Effector memory CD8-positive, alpha-beta T cell (primary cell): ENCODE results near the gene PSMD1.
"Not testable (repeated sequence)": the region's sequence is repeated elsewhere in the genome, so short reads cannot be mapped to it uniquely, and the experiment has no call there.

Source experiments
- ATAC-seq: fragments of 150-1000 bp; cut with Tn5 transposase; replicated peaks from 2 replicates; pipeline ENCODE4 v1.10.0; 2021; ENCODE audit warnings: mild to moderate bottlenecking, moderate library complexity
- DNase-seq, 3 experiments: peaks; one replicate each; pipeline ENCODE4 v3.0.0; 2021
- H3K27ac Mint-ChIP-seq, 2 donors: one replicate each; pipeline ENCODE4 v1.8.0; 2022; ENCODE audit warnings: mild to moderate bottlenecking in 2 of 2, mixed read lengths in 2 of 2, moderate library complexity in 2 of 2
- H3K27me3 Mint-ChIP-seq, 2 donors: one replicate each; pipeline ENCODE4 v1.8.0; 2022; ENCODE audit warnings: mixed read lengths in 2 of 2
- H3K36me3 Mint-ChIP-seq: one replicate; pipeline ENCODE4 v1.8.0; 2022; ENCODE audit warnings: mild to moderate bottlenecking, moderate library complexity, mixed read lengths; ENCODE audit not compliant: insufficient read depth
- H3K4me1 Mint-ChIP-seq, 2 donors: one replicate each; pipeline ENCODE4 v1.8.0; 2022; ENCODE audit warnings: low read depth in 2 of 2, mixed read lengths in 2 of 2
- H3K4me3 Mint-ChIP-seq, 2 donors: one replicate each; pipeline ENCODE4 v1.8.0; 2022; ENCODE audit warnings: mild to moderate bottlenecking in 2 of 2, mixed read lengths in 2 of 2, moderate library complexity in 2 of 2
- H3K9me3 Mint-ChIP-seq, 2 donors: one replicate each; pipeline ENCODE4 v1.8.0; 2022; ENCODE audit warnings: mixed read lengths in 2 of 2

Gene PSMD1

GRCh38 chr2:231018184-231018583 is 38.5 kb upstream of the PSMD1 start:
- H3K4me3 Mint-ChIP-seq = no peak overlapping the region
- peaks cover 0 to 3% of the 10 kb centered on the region in 2 donors for H3K4me1 Mint-ChIP-seq
- H3K9me3 Mint-ChIP-seq = no peaks in the 10 kb centered on the region
- DNase-seq (no peak), ATAC-seq (no peak)
- H3K27me3 Mint-ChIP-seq = peaks cover 28 to 81% of the 10 kb centered on the region in 2 donors
- no peak overlapping the region for H3K27ac Mint-ChIP-seq
- no peaks in the 10 kb centered on the region for H3K36me3 Mint-ChIP-seq

- H3K27me3 Mint-ChIP-seq = peaks cover 10 to 44% of the 10 kb centered on the region in 2 donors
- H3K4me1 Mint-ChIP-seq, H3K36me3 Mint-ChIP-seq, H3K4me3 Mint-ChIP-seq, H3K9me3 Mint-ChIP-seq, H3K27ac Mint-ChIP-seq, ATAC-seq, DNase-seq: not testable (repeated sequence)
Measured at GRCh38 chr2:231025059-231025458, 31.6 kb upstream of the PSMD1 start.

DNA sequence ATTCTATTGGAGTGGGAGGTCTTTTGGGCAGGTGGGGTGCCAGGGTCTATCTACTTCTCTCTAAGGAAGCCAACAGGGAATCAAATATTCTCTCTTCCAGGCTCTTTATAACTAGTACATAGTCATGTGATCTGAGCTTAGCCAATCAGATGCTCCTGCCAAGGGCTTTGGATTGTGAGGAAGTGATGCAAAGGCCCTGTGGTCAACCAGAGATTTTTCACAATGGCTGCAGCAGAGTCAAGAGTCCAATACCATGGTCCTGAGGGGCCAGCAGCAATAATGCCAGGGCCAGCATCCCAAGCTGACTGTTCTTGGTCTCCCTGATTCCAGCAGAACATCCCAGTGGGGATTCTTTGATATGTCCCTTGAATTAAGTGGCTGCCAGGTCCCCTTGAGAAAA is 27.8 kb upstream of the PSMD1 start:
- DNase-seq = no peak
- Mint-ChIP-seq H3K4me3 (no peak overlapping the region), H3K27me3 (peaks cover 24 to 33% of the 10 kb centered on the region in 2 donors), H3K4me1 (no peaks in the 10 kb centered on the region), H3K9me3 (no peaks in the 10 kb centered on the region), H3K36me3 (no peaks in the 10 kb centered on the region), H3K27ac (no peak overlapping the region)
- no peak for ATAC-seq

DNA sequence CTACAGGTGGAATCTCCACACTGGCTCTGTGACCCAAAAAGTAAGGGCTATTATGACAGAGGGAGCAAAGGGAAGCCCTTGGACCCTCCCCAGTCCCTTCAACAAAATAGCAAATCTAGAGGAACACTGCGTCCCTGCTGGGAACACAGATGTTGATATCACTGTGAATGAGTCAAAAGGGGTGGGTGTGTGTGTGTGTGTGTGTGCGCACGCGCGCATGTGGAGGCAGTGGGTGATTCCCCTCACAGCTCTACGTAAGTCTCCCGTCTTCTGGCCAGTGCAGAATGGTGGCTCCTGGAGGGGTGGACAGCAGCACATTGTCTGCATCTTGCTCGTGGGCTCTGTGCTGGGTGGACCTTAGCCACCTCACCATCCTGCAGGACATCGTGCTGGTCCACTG is 27.1 kb upstream of the PSMD1 start:
- H3K4me1 Mint-ChIP-seq = no peaks in the 10 kb centered on the region
- no peak overlapping the region for H3K27ac Mint-ChIP-seq
- H3K36me3 Mint-ChIP-seq = no peaks in the 10 kb centered on the region
- H3K4me3 Mint-ChIP-seq = no peak overlapping the region
- H3K27me3 Mint-ChIP-seq = peaks cover 26 to 36% of the 10 kb centered on the region in 2 donors
- no peak for ATAC-seq
- no peaks in the 10 kb centered on the region for H3K9me3 Mint-ChIP-seq
- DNase-seq = no peak

- Mint-ChIP-seq H3K27me3 (peaks cover 35 to 45% of the 10 kb centered on the region in 2 donors), H3K36me3 (no peaks in the 10 kb centered on the region), H3K27ac (no peak overlapping the region), H3K4me3 (no peak overlapping the region), H3K9me3 (no peaks in the 10 kb centered on the region), H3K4me1 (no peaks in the 10 kb centered on the region)
- ATAC-seq (no peak), DNase-seq (no peak)
Measured at GRCh38 chr2:231030725-231031124, 25.9 kb upstream of the PSMD1 start.

DNA sequence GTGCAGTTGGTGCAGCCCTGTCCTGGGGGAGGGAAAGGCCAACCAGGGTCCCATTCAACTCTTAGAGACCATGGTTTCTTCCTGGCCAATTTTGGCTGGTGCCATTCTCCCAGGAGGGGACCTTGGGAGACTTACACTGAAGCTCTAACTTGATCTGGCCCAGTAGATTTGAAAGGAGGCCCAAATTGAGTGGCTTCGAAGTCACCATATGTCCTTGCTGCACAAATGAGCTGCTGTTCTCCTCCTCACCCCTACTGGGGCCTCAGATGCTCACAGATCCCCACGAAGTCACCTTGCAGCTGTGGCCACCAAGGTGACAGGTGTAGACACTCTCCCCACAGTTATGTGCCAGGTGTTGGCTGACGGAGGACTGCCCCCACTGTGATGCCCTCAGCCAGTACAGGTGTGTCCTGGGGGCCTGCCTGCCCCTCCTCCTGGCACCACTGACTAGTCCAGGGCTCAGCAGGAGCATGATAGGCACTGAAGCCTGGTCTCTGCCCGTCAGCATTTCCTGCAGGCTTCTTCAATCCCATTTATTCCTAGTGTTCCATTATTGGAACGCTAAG is 24.0 kb upstream of the PSMD1 start:
- H3K27me3 Mint-ChIP-seq = peaks cover 49 to 53% of the 10 kb centered on the region in 2 donors
- H3K27ac Mint-ChIP-seq = no peak overlapping the region
- H3K9me3 Mint-ChIP-seq = no peaks in the 10 kb centered on the region
- no peaks in the 10 kb centered on the region for H3K36me3 Mint-ChIP-seq
- H3K4me3 Mint-ChIP-seq = no peak overlapping the region
- no peaks in the 10 kb centered on the region for H3K4me1 Mint-ChIP-seq
- ATAC-seq = no peak
- DNase-seq = no peak

DNA sequence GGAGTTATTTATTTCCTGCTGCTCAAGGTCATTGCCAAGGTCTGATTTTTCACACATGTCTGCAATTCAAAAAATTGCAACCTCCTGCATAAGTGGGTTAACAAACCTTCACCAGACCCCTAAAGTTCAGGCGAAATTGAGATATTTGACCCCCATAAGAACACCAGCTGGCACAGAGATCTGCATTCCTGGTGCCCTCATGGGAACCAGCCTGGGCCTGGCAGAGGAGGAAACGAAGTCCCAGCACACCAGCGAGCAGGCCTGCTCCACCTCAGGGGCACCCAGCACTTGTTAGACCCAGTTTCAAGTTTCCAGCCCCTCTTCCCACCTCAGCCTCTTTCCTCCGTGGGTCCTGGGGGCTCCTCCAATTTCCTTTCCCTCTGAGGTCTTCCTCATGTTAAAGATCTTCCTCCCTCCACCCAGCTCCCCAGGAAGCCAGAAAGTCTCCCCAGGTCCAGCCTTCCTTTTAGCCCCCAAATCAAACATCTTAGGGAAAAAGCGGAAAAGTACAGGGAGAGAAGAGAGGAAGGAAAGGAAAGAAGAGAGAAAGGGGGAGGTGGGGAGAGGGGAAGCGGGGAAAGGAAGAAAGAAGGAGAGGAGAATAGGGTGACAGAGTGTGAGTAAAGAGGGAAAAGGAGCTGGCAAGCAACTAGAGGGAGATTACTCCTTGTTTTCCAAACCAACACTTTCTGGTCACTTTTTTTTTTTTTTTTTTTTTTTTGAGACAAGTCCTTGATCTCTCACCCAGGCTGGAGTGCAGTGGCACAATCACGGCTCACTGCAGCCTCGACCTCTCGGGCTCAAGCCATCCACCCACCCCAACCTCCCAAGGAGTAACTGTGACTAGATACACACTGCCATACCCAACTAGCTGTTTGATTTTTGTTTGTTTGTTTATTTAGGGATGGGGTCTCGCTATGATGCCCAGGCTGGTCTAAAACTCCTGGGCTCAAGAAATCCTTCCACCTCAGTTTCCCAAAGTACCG is 23.2 kb upstream of the PSMD1 start:
- Mint-ChIP-seq H3K36me3 (peaks cover 2% of the 10 kb centered on the region), H3K27ac (no peak overlapping the region), H3K4me3 (no peak overlapping the region), H3K9me3 (no peaks in the 10 kb centered on the region), H3K27me3 (peaks cover 52 to 60% of the 10 kb centered on the region in 2 donors), H3K4me1 (peaks cover 2 to 4% of the 10 kb centered on the region in 2 donors)
- DNase-seq = no peak
- no peak for ATAC-seq

DNA sequence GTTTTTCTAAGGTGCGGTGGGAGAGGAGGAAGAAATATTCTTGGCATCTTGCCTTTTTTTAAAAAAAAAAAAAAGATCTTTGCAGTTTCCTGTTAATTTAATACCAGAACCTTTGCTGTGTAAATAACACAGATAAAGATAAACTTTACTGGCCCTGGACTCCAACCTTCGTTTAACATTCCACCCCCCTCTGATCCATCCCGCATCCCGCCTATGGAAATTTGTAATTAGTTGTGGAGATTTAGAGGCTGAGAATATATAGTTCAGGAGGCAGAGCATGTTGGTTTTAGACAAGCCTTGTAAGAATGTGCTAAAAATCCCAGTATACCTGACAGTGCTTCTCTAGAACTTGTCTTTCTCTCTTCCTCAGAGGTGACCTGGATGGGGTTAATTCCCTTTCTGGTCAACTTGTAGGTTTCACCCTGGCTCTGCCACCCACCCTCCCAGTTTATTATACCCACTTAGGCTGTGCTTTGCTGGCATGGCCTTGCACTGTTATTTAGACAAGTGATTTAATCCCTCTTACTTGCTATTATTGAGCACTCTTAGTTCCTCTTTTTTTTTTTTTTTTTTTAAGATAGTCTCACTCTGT is 22.3 kb upstream of the PSMD1 start:
- Mint-ChIP-seq H3K27ac (no peak overlapping the region), H3K4me3 (no peak overlapping the region), H3K36me3 (peaks cover 3% of the 10 kb centered on the region), H3K4me1 (peaks cover 4 to 7% of the 10 kb centered on the region in 2 donors), H3K27me3 (peaks cover 62 to 70% of the 10 kb centered on the region in 2 donors), H3K9me3 (no peaks in the 10 kb centered on the region)
- no peak for ATAC-seq
- DNase-seq = no peak

GRCh38 chr2:231036131-231036530 is 20.5 kb upstream of the PSMD1 start:
- no peaks in the 10 kb centered on the region for H3K9me3 Mint-ChIP-seq
- H3K4me3 Mint-ChIP-seq = peak overlapping the region in 1 of 2 donors; percentile 47
- no peak overlapping the region for H3K27ac Mint-ChIP-seq
- H3K36me3 Mint-ChIP-seq = peaks cover 3% of the 10 kb centered on the region
- peaks cover 4 to 7% of the 10 kb centered on the region in 2 donors for H3K4me1 Mint-ChIP-seq
- no peak for ATAC-seq
- peaks cover 79 to 87% of the 10 kb centered on the region in 2 donors for H3K27me3 Mint-ChIP-seq
- DNase-seq = no peak

- Mint-ChIP-seq H3K36me3 (peaks cover 3% of the 10 kb centered on the region), H3K4me3 (peak overlapping the region; percentile 29 to 33)
- no peak for ATAC-seq
Measured at GRCh38 chr2:231036578-231037106, 20.0 kb upstream of the PSMD1 start.

DNA sequence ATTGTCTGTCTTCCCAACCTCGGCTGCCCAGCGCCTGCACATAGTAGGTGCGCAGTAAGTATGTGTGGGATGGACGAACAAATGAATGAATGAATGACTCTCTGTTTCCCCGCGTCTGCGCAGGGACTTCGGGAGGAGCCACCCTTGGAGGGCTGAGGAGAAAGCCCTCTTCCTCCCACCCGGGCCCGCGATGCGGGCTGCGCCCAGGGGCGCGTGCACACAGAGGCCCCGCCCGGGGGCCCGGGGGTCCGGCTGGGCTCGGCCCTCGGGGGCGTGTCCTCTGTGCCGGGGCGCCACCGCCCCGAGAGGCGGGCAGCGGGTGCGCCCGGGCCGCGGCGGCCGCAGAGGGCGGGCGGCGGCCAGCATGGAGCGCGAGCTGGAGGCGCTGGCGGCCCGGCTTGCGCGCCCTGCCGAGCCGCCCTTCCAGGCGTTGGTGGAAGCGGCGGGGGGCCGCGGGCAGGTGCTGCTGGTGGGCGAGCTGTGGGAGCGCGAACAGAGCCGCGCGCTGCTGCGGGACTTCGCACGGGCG is 19.4 kb upstream of the PSMD1 start, which contains the start of gene C2orf72:
C2orf72 (plus strand) TSS at position 322 of the 529 bp plus-strand sequence; CDS start at position 365, 43 bp downstream.
- no peak within 1 kb of the TSS for H3K27ac Mint-ChIP-seq
- DNase-seq = no peak
- peak; percentile 17 for ATAC-seq
- no peaks in the 10 kb centered on the region for H3K9me3 Mint-ChIP-seq
- peak within 1 kb of the TSS; percentile 59 to 70 for H3K4me3 Mint-ChIP-seq
- H3K27me3 Mint-ChIP-seq = peaks cover 85 to 94% of the 10 kb centered on the region in 2 donors
- peaks cover 4 to 7% of the 10 kb centered on the region in 2 donors for H3K4me1 Mint-ChIP-seq
- H3K36me3 Mint-ChIP-seq = peaks cover 3% of the 10 kb centered on the region

More at GRCh38 chr2:231036578-231037106, 20.0 kb upstream of the PSMD1 start:
- H3K9me3 Mint-ChIP-seq = no peaks in the 10 kb centered on the region
- H3K4me1 Mint-ChIP-seq = peaks cover 4 to 7% of the 10 kb centered on the region in 2 donors
- no peak overlapping the region for H3K27ac Mint-ChIP-seq
- H3K27me3 Mint-ChIP-seq = peaks cover 84 to 92% of the 10 kb centered on the region in 2 donors
- no peak for DNase-seq

- DNase-seq = no peak
- Mint-ChIP-seq H3K27me3 (peaks cover 79 to 89% of the 10 kb centered on the region in 2 donors), H3K9me3 (no peaks in the 10 kb centered on the region), H3K4me1 (peaks cover 4 to 7% of the 10 kb centered on the region in 2 donors), H3K4me3 (peak overlapping the region; percentile 59 to 70), H3K36me3 (peaks cover 3% of the 10 kb centered on the region), H3K27ac (no peak overlapping the region)
- peak; percentile 55 for ATAC-seq
Measured at GRCh38 chr2:231037731-231038482, 18.8 kb upstream of the PSMD1 start.
